Activated CD4-positive, alpha-beta T cell treated with anti-CD3 and anti-CD28 coated beads for 36 hours (primary cell): ENCODE measurements around the gene LSM7. TPM values are rescaled to one million over a fixed set of nuclear protein-coding genes. Genes with fewer than 3 reads are reported as not detected.
A peak's percentile ranks its signal among the peaks of the same experiment; 100 is the strongest.

ENCODE experiments used
- ATAC-seq: fragments of 200-7000 bp; cut with Tn5 transposase; one replicate; pipeline ENCODE4 v1.10.0; 2021; ENCODE audit warnings: mild to moderate bottlenecking, moderate library complexity
- CTCF ChIA-PET: fragments of 350-600 bp; sonication (Branson Sonifier 250); formaldehyde crosslinking; loops from one replicate; lab custom pipeline; 2021; ENCODE audit warnings: antibody characterized with exemption; lab: Charles Lee
- POLR2A ChIA-PET: fragments of 350-600 bp; sonication (Branson Sonifier 250); formaldehyde crosslinking; loops from one replicate; lab custom pipeline; 2021; ENCODE audit warnings: antibody characterized with exemption, inconsistent platforms; lab: Charles Lee
- DNase-seq: peaks from one replicate; pipeline ENCODE4 v3.0.0-alpha.2; 2020
- H3K27ac Mint-ChIP-seq: one replicate; pipeline ENCODE4 v1.8.0; 2021; ENCODE audit warnings: mixed read lengths
- H3K27me3 Mint-ChIP-seq: one replicate; pipeline ENCODE4 v1.8.0; 2021; ENCODE audit warnings: mixed read lengths
- H3K36me3 Mint-ChIP-seq: one replicate; pipeline ENCODE4 v1.8.0; 2021; ENCODE audit warnings: low read depth, mixed read lengths
- H3K4me1 Mint-ChIP-seq: one replicate; pipeline ENCODE4 v1.8.0; 2021; ENCODE audit warnings: mixed read lengths
- H3K4me3 Mint-ChIP-seq: one replicate; pipeline ENCODE4 v1.8.0; 2021; ENCODE audit warnings: mild to moderate bottlenecking, moderate library complexity, mixed read lengths
- H3K9me3 Mint-ChIP-seq: one replicate; pipeline ENCODE4 v1.8.0; 2021; ENCODE audit warnings: low read depth, mixed read lengths
- intact Hi-C, 2 experiments: fragments of 100-400 bp; cut with DNase I in 1 of 2; cut with micrococcal nuclease in 1 of 2; formaldehyde crosslinking; loops; one replicate each; pipeline versions ENCODE4 v1.14.2 to v1.15.1; 2022 to 2024; cut with DNase I, micrococcal nuclease
- total RNA-seq, 2 experiments: library from RNA; stranded (reverse); gene quantifications; one replicate each; pipeline ENCODE4 v1.2.3, GENCODE V29; 2021

Gene LSM7
- total RNA-seq, 2 experiments from 2014 or later = 113 to 134 TPM

DNA sequence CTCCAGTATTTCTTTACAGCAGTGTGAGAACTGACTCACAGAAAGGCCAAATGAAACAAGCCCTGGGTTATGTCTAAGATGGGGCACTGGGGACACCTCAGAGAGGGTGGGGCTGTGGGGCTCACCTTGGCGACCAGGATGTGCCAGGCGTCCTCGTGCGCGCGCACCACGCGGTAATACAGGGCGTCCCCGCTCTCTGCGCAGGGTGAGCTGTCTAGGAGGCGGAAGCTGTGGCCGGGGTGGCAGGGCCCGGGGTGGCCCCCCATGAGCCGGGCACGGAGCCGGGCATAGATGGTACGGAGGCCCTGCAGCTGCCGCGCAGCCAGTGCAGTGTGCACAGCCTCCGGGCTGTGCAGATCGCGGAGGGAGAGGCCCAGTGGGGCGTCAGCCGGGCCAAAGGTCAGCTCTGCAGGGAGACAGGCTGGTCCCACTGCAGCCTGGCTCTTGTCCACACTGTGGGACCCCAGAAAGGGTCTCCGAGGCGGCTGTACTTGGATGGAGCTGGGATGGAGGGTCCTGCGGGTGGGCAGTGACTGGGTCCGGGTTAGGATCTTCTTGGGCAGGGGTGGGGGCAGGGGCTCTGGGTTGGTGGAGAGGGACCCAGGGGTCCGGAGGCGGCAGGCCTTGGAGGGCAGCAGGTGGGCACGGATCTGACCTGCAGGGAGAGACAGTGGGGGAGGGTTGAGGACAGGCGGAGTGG lies 49.8 kb downstream of the LSM7 start:
- peaks cover 24% of the 10 kb centered on the region for H3K4me1 Mint-ChIP-seq
- CTCF ChIA-PET = interaction anchor here (0.8 kb wide), 1 partner anchor 39 kb away, joined by 4 read pairs; no protein-coding TSS in a partner anchor
- intact Hi-C loops = loop anchor here in 1 of 2 experiments (10.0 kb wide), 1 partner anchor 116 kb away; no protein-coding TSS in a partner anchor
- ATAC-seq (no peak), DNase-seq (no peak)
- H3K27ac Mint-ChIP-seq = no peak overlapping the region
- POLR2A ChIA-PET = interaction anchor here (2.8 kb wide), 1 partner anchor 10 kb away, joined by 18 read pairs; no protein-coding TSS in a partner anchor
- no peak overlapping the region for H3K4me3 Mint-ChIP-seq
- no peaks in the 10 kb centered on the region for H3K27me3 Mint-ChIP-seq
- no peaks in the 10 kb centered on the region for H3K9me3 Mint-ChIP-seq
- peaks cover 16% of the 10 kb centered on the region for H3K36me3 Mint-ChIP-seq

DNA sequence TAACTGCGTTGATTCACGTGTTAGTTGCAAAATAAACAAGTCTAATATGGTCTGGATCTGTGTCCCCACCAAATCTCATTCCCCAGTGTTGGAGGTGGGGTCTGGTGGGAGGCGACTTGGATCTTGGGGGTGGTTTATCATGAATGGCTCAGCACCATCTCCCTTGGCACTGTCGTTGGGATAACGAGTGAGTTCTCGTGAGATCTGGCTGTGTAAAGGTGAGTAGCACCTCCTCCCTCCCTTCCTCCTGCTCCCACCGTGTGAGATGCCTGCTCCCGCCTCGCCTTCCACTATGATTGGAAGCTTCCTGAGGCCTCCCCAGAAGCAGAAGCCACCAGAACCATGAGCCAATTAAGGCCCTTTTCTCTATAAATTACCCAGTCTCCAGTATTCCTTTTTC lies 51.2 kb downstream of the LSM7 start:
- ChIA-PET POLR2A (interaction anchor here (0.6 to 2.8 kb wide), 3 partner anchors 11 to 865 kb away, joined by 3 to 18 read pairs (median 3); no protein-coding TSS in a partner anchor), CTCF (interaction anchor here (0.6 to 1.0 kb wide), 3 partner anchors 11 to 386 kb away, joined by 3 to 4 read pairs (median 3); no protein-coding TSS in a partner anchor)
- Mint-ChIP-seq H3K27me3 (no peaks in the 10 kb centered on the region), H3K4me3 (no peak overlapping the region), H3K4me1 (peaks cover 26% of the 10 kb centered on the region), H3K36me3 (peaks cover 27% of the 10 kb centered on the region), H3K27ac (no peak overlapping the region), H3K9me3 (no peaks in the 10 kb centered on the region)
- ATAC-seq = no peak
- DNase-seq = no peak
- intact Hi-C loops = loop anchor here in 1 of 2 experiments (10.0 kb wide), 1 partner anchor 118 kb away; no protein-coding TSS in a partner anchor

DNA sequence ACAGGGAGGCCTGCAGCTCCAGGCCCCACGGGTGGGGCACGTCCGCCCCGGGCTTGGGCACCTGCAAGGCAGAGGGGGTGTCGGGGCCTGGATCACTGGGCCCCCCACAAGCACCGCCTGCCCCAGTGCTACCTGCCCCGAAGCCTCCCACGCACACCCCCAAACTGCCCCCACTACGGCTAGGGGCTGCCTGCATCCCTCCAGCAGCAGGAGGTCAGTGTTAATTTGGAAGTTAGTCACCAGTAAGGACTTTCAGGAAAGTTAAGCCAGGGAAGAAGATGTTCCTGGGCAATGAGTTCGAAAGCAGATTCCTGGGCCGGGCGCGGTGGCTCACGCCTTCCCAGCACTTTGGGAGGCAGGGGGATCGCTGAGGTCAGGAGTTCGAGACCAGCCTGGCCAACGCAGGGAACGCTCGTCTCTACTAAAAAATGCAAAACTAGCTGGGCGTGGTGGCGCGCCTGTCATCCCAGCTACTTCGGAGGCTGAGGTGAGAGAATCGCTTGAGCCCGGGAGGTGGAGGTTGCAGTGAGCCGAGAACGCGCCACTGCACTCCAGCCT lies 51.9 kb downstream of the LSM7 start:
- H3K9me3 Mint-ChIP-seq = no peaks in the 10 kb centered on the region
- H3K27me3 Mint-ChIP-seq = no peaks in the 10 kb centered on the region
- intact Hi-C loops = loop anchor here in 1 of 2 experiments (10.0 kb wide), 1 partner anchor 118 kb away; no protein-coding TSS in a partner anchor
- peaks cover 31% of the 10 kb centered on the region for H3K36me3 Mint-ChIP-seq
- CTCF ChIA-PET = interaction anchor here (0.6 to 1.0 kb wide), 3 partner anchors 11 to 386 kb away, joined by 3 to 4 read pairs (median 3); no protein-coding TSS in a partner anchor
- H3K4me3 Mint-ChIP-seq = no peak overlapping the region
- POLR2A ChIA-PET = interaction anchor here (0.6 to 2.8 kb wide), 3 partner anchors 12 to 865 kb away, joined by 3 to 18 read pairs (median 3); no protein-coding TSS in a partner anchor
- no peak for DNase-seq
- peaks cover 23% of the 10 kb centered on the region for H3K4me1 Mint-ChIP-seq
- ATAC-seq = no peak
- no peak overlapping the region for H3K27ac Mint-ChIP-seq

DNA sequence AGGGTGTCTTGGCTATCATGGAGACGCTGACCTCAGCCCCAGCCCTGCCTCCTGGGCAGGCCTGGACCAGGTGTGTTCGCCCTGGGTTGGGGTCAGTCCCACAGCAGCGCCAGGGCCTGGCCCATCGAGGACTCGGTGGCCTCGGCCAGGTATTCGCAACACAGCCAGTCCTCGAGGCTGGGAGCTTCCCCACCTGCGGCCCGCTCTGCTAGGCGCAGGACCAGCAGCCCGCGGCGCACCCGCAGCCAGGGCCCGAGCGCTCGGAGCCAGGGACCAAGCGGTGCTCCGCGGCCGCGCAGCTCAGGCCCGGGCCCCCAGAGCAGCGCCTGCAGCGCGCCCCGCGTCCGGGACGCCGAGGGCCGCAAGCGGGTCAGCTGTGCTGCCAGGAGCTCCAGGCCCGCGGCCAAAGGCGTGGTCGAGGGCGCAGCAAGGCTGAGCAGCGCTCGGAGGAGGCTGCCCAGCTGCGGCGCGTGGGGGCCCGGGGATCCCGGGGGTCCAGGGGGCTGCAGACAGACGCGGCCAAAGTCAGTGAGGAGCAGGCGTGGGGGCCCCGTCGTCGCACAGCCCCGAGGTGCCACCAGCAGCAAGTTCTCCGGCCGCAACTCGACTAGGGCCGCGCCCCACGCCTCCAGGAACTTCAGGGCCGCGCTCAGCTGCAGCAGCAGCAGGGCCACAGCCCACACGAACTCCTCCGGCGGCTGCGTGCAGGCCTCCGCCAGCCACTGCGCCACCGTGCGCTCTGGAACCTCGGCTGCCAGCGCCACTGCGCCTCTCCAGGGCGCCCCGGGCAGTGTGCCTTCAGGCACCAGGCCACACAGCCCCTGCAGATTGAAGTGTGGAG lies 52.6 kb downstream of the LSM7 start:
- H3K4me1 Mint-ChIP-seq = peaks cover 25% of the 10 kb centered on the region
- H3K27ac Mint-ChIP-seq = no peak overlapping the region
- H3K4me3 Mint-ChIP-seq = no peak overlapping the region
- peaks cover 35% of the 10 kb centered on the region for H3K36me3 Mint-ChIP-seq
- intact Hi-C loops = loop anchor here (2.0 to 10.0 kb wide), 2 partner anchors 115 to 119 kb away; no protein-coding TSS in a partner anchor
- ChIA-PET POLR2A (interaction anchor here (1.1 to 1.3 kb wide), 2 partner anchors 13 to 35 kb away, joined by 3 read pairs; no protein-coding TSS in a partner anchor), CTCF (interaction anchor here (1.0 to 1.8 kb wide), 2 partner anchors 12 kb away, joined by 3 to 8 read pairs; no protein-coding TSS in a partner anchor)
- no peaks in the 10 kb centered on the region for H3K9me3 Mint-ChIP-seq
- DNase-seq = no peak
- no peak for ATAC-seq
- H3K27me3 Mint-ChIP-seq = no peaks in the 10 kb centered on the region

DNA sequence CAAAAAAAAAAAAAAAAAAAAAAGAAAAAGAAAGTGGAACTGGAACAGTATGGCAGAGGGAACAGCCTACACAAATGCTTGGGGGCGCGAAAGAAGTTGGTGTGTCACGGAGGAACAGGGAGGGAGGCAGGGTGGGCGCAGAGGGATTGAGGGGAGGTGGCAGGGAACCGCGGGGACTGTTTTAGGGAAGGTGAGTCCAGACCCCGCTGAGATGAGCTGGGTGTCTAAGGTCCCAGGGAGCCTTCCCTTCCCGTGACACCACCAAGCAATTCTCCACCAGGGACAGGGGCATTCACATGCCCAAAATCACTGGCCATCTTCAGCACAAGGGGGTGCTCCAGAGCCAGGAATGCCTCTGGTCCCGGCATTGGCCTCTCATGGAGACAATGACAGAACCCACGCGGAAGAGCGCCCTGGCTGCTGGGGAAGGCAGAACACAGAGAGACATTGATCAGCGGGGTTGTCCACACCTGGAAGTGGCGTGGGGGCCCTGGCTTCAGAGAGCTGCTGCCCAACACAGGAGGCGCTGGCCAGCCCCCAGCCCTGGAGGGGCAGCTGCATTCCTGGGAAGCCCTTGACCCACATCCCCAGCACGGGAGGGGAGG lies 53.4 kb downstream of the LSM7 start:
- no peaks in the 10 kb centered on the region for H3K27me3 Mint-ChIP-seq
- peaks cover 37% of the 10 kb centered on the region for H3K36me3 Mint-ChIP-seq
- peak overlapping the region; percentile 12 for H3K4me3 Mint-ChIP-seq
- no peak overlapping the region for H3K27ac Mint-ChIP-seq
- peaks cover 25% of the 10 kb centered on the region for H3K4me1 Mint-ChIP-seq
- intact Hi-C loops = loop anchor here (2.0 to 10.0 kb wide), 3 partner anchors 116 to 347 kb away; no protein-coding TSS in a partner anchor
- ATAC-seq (no peak), DNase-seq (peak; percentile 64)
- ChIA-PET POLR2A (interaction anchor here (1.1 to 1.3 kb wide), 2 partner anchors 14 to 34 kb away, joined by 3 read pairs; no protein-coding TSS in a partner anchor), CTCF (interaction anchor here (0.5 to 2.0 kb wide), 5 partner anchors 13 to 177 kb away, joined by 3 to 8 read pairs (median 5); no protein-coding TSS in a partner anchor)
- H3K9me3 Mint-ChIP-seq = no peaks in the 10 kb centered on the region

DNA sequence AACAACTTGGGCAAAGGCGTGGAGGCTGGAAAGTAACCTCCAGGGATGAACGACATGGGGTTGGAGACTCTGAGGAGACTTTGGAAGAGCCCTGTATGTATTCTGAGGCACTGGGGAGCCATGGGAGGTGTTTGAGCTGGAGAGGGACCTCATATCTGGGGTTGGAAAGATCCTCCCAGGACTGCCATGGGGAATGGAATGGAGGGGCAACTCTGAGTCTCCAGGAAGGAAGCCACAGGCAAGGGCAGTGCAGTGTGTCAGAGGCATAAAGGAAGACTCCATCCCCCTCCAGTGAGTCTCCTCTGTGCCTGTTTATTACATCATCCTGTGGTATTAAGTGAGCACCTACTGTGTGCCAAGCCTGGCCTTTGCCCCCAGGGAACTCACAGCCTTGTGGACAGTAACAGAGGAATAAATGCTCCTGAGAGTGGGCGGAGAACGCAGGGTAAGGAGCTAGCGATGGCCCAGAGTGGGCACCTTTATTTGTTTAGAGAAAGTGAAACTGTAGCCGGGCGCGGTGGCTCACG lies 54.1 kb downstream of the LSM7 start:
- Mint-ChIP-seq H3K9me3 (no peaks in the 10 kb centered on the region), H3K4me3 (peak overlapping the region; percentile 89), H3K27ac (peak overlapping the region; percentile 80), H3K4me1 (peaks cover 25% of the 10 kb centered on the region), H3K27me3 (no peaks in the 10 kb centered on the region), H3K36me3 (peaks cover 42% of the 10 kb centered on the region)
- ChIA-PET POLR2A (interaction anchor here (0.7 kb wide), 1 partner anchor 103 kb away, joined by 3 read pairs; no protein-coding TSS in a partner anchor), CTCF (interaction anchor here (0.6 to 2.0 kb wide), 6 partner anchors 13 to 177 kb away, joined by 3 to 8 read pairs (median 5); no protein-coding TSS in a partner anchor)
- ATAC-seq (no peak), DNase-seq (no peak)
- intact Hi-C loops = loop anchor here (2.0 to 10.0 kb wide), 3 partner anchors 117 to 348 kb away; no protein-coding TSS in a partner anchor

DNA sequence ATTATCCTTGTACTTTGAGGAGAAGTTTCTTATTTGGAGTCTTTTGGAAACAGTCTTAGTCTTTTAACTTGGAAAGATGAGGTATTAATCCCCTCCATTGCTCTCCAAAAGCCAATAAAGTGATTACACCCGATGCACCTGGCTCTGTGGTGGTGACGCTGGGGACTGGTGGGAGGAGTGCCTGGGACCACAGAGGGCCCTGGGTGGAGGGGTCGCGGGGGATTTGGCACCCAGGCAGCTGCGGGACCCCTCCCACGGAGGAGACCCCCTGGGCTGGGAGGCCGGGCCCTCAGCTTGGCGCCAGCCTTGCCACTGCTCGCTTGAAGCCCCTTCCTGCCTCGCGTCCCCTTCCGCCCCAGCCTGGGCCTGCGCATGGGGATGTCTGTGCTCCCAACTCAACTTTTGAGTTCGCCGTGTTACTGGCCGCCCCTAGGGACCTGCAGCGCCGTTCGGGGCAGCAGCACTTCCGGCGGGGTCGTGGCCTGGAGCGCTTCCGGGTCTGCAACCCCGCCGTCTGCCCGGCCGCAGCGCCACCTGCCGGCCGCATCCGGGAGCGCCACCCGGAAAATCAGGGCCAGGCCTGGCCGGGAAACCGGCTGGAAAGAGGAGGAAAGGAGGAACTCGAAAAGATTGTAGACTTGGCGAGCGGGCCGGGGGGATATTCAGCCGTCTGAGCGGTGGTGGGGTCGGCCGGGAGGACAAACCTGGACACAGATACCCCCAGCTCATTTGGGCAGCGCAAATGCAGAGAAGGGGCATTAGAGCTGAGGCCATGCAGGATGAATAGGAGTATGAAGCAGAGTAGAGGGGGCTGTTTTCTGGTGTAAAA lies 54.8 kb downstream of the LSM7 start:
- Mint-ChIP-seq H3K4me1 (peaks cover 26% of the 10 kb centered on the region), H3K27me3 (no peaks in the 10 kb centered on the region), H3K4me3 (peak overlapping the region; percentile 89), H3K9me3 (no peaks in the 10 kb centered on the region), H3K27ac (peak overlapping the region; percentile 80), H3K36me3 (peaks cover 42% of the 10 kb centered on the region)
- DNase-seq (peak; percentile 91), ATAC-seq (peak; percentile 48)
- ChIA-PET POLR2A (interaction anchor here (0.7 kb wide), 1 partner anchor 102 kb away, joined by 3 read pairs; no protein-coding TSS in a partner anchor), CTCF (interaction anchor here (0.8 to 2.0 kb wide), 5 partner anchors 14 to 104 kb away, joined by 3 to 8 read pairs (median 5); no protein-coding TSS in a partner anchor)
- intact Hi-C loops = loop anchor here (1.0 to 10.0 kb wide), 7 partner anchors 37 to 349 kb away; partner anchors contain the start of genes PLEKHJ1 (in 2 of the 2), SF3A2 (in 2 of the 2), DOT1L (in 1 of the 2) and LSM7 (in 1 of the 2)
